Gastroesophageal sphincter (tissue), 3 donors: ENCODE results near the gene HEPH.

ENCODE experiments used
- CTCF ChIP-seq, 4 experiments: fragments of 200-600 bp in 2 of 4; fragments of 450-650 bp in 2 of 4; sonication (generic) in 1 of 4; IDR thresholded peaks; one replicate each; pipeline ENCODE4 v1.5.1; 2017 to 2019; ENCODE audit warnings: antibody characterized with exemption in 4 of 4, mild to moderate bottlenecking in 2 of 4, moderate library complexity in 2 of 4
- EP300 ChIP-seq: sonication (generic); formaldehyde crosslinking; IDR thresholded peaks from one replicate; pipeline ENCODE4 v1.6.1; 2017; ENCODE audit warnings: antibody characterized with exemption, mild to moderate bottlenecking
- POLR2A ChIP-seq, 2 donors: fragments of 450-650 bp; IDR thresholded peaks; one replicate each; pipeline ENCODE4 v1.6.1; 2017; ENCODE audit warnings: antibody characterized with exemption in 2 of 2, mild to moderate bottlenecking in 2 of 2, moderate library complexity in 1 of 2
- POLR2AphosphoS5 ChIP-seq: sonication (generic); formaldehyde crosslinking; IDR thresholded peaks from one replicate; pipeline ENCODE4 v1.6.1; 2017; ENCODE audit warnings: antibody characterized with exemption

GRCh38 chrX:66150163-66150562 is 13.9 kb upstream of the HEPH start:
- TF ChIP-seq CTCF (IDR thresholded peaks at IDR 0.05), result no peak
- no peak for TF ChIP-seq POLR2A (IDR thresholded peaks at IDR 0.05)
- TF ChIP-seq EP300, result no peak
- TF ChIP-seq POLR2AphosphoS5, result no peak
